Left ventricle myocardium inferior (tissue), 1 donor: ENCODE data around the gene MBD3L5. TPM values are rescaled to one million over a fixed set of nuclear protein-coding genes. Genes with fewer than 3 reads are reported as not detected.
"Not testable (repeated sequence)": the region's sequence is repeated elsewhere in the genome, so short reads cannot be mapped to it uniquely, and the experiment has no call there.

Experiments used
- DNase-seq: peaks from one replicate; pipeline ENCODE4 v3.0.0-alpha.2; 2020
- H3K27ac ChIP-seq: fragments of 200-600 bp; replicated peaks from 2 replicates; pipeline ENCODE4 v1.8.0; 2021
- H3K27me3 ChIP-seq: fragments of 200-600 bp; 2 replicates; pipeline ENCODE4 v1.8.0; 2021; ENCODE audit warnings: low read depth
- H3K36me3 ChIP-seq: fragments of 200-600 bp; 2 replicates; pipeline ENCODE4 v1.8.0; 2021
- H3K4me1 ChIP-seq: fragments of 200-600 bp; 2 replicates; pipeline ENCODE4 v1.8.0; 2021
- H3K4me3 ChIP-seq: fragments of 200-600 bp; 2 replicates; pipeline ENCODE4 v1.8.0; 2021; ENCODE audit warnings: mild to moderate bottlenecking, moderate library complexity
- H3K9me3 ChIP-seq: fragments of 200-600 bp; replicated peaks from 2 replicates; pipeline ENCODE4 v1.8.0; 2021
- intact Hi-C: fragments of 100-400 bp; cut with micrococcal nuclease; formaldehyde crosslinking; loops from one replicate; pipeline ENCODE4 v1.11.0; 2022
- long read RNA-seq: library from polyadenylated mRNA; unstranded; transcript quantifications from one replicate; pipeline ENCODE4 v2.0.0, GENCODE V29; 2021
- total RNA-seq: library from RNA; stranded (reverse); fragmentation: NEBNext Ultra II Directional; extraction: Animal tissue kit (Norgen Biotek cat#: 25700); gene quantifications from one replicate; pipeline ENCODE4 v1.2.1, GENCODE V29; 2021
- TF ChIP-seq, protein P1 (sequence below): fragments of 200-600 bp; IDR thresholded peaks from 2 replicates; pipeline ENCODE4 v1.8.0; 2021; ENCODE audit warnings: antibody characterized with exemption, mild to moderate bottlenecking, borderline replicate concordance
- donor health status: DM: no; HTN: yes; CAD: no; lungs with severe emphysema.

The MBD3L5 gene
- not detected for total RNA-seq
- long read RNA-seq: 0 reads

DNA sequence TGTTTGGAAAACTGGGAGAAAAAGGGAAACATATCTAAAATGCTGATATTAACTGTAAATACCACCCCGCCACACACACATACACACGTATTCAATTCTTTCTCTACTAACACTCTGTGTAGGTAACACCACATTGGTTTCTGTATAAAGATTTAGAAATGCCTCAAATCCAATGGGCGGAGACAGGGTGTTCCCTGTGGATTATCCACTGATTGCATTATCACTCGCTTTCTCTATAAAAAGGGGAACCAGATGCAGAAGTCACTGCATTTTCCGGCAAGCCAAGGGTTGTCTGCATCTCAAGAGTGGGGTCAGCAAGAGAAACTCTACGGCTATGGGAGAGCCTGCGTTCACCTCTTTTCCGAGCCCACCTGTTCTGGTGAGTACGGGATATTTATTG is at the start of gene MBD3L5:
Gene MBD3L5, plus strand, starts transcription at position 301 of the 400 bp plus-strand sequence. Its CDS starts 34 bp downstream, at position 335.
- H3K36me3 ChIP-seq, H3K9me3 ChIP-seq, H3K27ac ChIP-seq, intact Hi-C loops, DNase-seq, H3K4me1 ChIP-seq, H3K4me3 ChIP-seq, H3K27me3 ChIP-seq: not testable (repeated sequence)

DNA sequence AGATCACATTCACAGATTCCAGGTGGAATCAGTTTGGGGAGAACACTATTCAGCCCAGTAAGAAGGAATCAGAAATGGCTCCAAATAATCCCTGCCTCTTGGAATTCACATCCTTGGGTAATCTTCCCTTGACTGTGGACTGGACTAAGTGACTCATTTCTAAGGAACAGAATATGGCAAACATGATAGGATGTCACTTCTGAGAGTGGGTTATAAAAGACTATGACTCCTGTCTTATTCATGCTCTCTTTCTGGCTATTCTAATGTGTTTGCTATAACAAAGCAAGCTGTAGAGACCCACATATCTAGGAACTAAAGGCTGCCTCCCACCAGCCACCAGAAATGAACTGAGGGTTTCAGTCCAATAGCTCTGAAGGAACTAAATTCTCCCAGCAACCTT is 46.9 kb upstream of the MBD3L5 start:
- intact Hi-C loops: no loop called here
- no peak overlapping the region for H3K4me3 ChIP-seq

DNA sequence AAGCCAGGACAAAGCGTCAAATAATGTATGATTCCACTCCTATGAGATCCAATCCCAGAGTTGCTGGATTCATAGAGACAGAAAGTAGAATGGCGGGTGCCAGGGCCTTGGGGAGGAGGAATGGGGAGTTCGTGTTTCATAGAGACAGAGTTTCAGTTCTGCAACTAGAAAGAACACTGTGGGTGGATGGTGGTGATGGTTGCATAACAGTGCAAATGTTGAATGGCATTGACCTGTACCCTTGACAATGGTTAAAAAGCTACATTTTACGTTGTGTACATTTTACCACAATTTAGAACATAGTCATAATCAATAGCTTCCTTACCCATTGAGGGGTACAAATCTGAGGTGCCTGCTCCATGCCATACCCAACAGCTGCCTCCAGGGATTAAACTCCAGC is 42.5 kb upstream of the MBD3L5 start:
- H3K4me1 ChIP-seq: no peaks in the 10 kb centered on the region
- TF ChIP-seq, protein P1, sequence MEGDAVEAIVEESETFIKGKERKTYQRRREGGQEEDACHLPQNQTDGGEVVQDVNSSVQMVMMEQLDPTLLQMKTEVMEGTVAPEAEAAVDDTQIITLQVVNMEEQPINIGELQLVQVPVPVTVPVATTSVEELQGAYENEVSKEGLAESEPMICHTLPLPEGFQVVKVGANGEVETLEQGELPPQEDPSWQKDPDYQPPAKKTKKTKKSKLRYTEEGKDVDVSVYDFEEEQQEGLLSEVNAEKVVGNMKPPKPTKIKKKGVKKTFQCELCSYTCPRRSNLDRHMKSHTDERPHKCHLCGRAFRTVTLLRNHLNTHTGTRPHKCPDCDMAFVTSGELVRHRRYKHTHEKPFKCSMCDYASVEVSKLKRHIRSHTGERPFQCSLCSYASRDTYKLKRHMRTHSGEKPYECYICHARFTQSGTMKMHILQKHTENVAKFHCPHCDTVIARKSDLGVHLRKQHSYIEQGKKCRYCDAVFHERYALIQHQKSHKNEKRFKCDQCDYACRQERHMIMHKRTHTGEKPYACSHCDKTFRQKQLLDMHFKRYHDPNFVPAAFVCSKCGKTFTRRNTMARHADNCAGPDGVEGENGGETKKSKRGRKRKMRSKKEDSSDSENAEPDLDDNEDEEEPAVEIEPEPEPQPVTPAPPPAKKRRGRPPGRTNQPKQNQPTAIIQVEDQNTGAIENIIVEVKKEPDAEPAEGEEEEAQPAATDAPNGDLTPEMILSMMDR: no peak
- no peak overlapping the region for H3K27ac ChIP-seq
- H3K36me3 ChIP-seq: no peaks in the 10 kb centered on the region
- intact Hi-C loops: no loop called here
- no peaks in the 10 kb centered on the region for H3K27me3 ChIP-seq
- H3K9me3 ChIP-seq: peaks cover 38% of the 10 kb centered on the region
- no peak overlapping the region for H3K4me3 ChIP-seq
- DNase-seq: no peak

More for the DNA sequence above, 46.9 kb upstream of the MBD3L5 start:
- no peak for DNase-seq
- H3K9me3 ChIP-seq: peaks cover 49% of the 10 kb centered on the region
- H3K27me3 ChIP-seq: no peaks in the 10 kb centered on the region
- H3K4me1 ChIP-seq: no peaks in the 10 kb centered on the region
- H3K27ac ChIP-seq: no peak overlapping the region
- no peaks in the 10 kb centered on the region for H3K36me3 ChIP-seq
- TF ChIP-seq, protein P1: no peak

DNA sequence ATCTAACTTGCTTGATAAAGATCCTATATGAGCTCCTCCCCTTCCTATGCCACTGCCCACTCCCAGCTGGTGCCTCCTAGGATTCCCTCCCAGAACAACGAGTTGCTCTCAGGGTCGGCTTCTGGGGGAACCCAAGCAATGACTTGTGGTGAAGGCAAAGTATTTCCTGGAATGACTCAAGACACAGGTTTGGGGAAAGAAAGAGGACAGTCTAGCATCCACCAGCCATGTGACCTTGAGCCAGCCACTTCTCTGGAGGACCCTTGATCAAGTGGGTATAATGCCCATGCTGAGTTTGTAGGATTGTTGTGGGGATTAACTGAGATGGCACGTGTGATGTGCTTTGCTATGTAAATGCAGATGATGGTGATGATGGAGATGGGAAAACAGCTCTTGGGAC is 42.1 kb upstream of the MBD3L5 start:
- DNase-seq: no peak
- intact Hi-C loops: no loop called here
- TF ChIP-seq, protein P1: no peak

DNA sequence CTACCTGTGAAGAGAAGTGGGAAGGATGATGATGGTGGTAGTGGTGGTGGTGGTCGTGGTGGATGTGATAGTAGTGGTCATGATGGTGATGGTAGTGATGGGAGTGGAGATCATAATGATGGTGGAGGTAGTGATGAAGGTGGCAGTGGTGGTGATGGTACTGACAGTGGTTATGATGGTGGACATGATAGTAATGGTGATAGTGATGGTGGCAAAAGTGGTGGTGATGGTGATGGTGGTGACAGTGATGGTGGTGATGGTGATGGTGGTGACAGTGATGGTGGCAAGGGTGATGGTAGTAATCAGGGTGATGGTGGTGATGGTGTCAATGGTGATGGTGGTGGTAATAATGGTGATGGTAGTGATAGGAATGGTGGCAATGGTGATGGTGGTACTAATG is 35.3 kb upstream of the MBD3L5 start:
- DNase-seq: no peak
- Histone ChIP-seq H3K4me1 (no peaks in the 10 kb centered on the region), H3K4me3 (no peak overlapping the region), H3K27me3 (peaks cover 2% of the 10 kb centered on the region), H3K27ac (no peak overlapping the region), H3K36me3 (no peaks in the 10 kb centered on the region), H3K9me3 (no peaks in the 10 kb centered on the region)
- intact Hi-C loops: no loop called here
- TF ChIP-seq, protein P1: no peak

More for the DNA sequence above, 42.1 kb upstream of the MBD3L5 start:
- Histone ChIP-seq H3K4me3 (no peak overlapping the region), H3K4me1 (no peaks in the 10 kb centered on the region), H3K27me3 (no peaks in the 10 kb centered on the region), H3K9me3 (peaks cover 35% of the 10 kb centered on the region), H3K36me3 (no peaks in the 10 kb centered on the region), H3K27ac (no peak overlapping the region)

DNA sequence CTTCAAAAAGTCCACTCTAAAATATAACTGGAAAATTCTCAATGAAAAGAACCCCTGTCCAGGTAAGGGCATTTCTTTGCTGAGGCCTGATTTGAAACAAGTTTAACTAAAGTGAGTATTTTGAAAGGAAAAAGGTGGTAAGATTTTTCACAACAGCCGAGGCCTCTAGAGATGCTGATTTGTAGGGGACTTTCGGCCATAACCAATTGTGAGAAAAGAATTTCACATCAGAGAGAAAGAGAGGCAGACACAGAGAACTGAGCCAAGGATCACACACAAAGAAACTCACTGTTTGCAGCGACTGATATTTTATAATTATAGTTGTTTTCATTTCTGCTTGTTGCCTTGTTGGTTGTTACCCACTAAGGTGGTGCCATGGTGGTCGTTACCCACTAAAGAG is 33.6 kb upstream of the MBD3L5 start:
- intact Hi-C loops: no loop called here
- no peak overlapping the region for H3K4me3 ChIP-seq
- H3K36me3 ChIP-seq: no peaks in the 10 kb centered on the region
- H3K9me3 ChIP-seq: no peaks in the 10 kb centered on the region
- peaks cover 19% of the 10 kb centered on the region for H3K27me3 ChIP-seq
- TF ChIP-seq, protein P1: no peak
- DNase-seq: no peak
- no peak overlapping the region for H3K27ac ChIP-seq
- H3K4me1 ChIP-seq: no peaks in the 10 kb centered on the region
